Pancreas (tissue), 10 donors: ENCODE results near the gene ADAMTS2. TPM values are rescaled to one million over a fixed set of nuclear protein-coding genes. Genes with fewer than 3 reads are reported as not detected.

Experiments
- ATAC-seq, 4 donors: fragments of 200-7000 bp; cut with Tn5 transposase; one replicate each; pipeline versions ENCODE4 v1.8.0 to v1.9.1; 2020; ENCODE audit warnings: mild to moderate bottlenecking in 4 of 4, moderate library complexity in 4 of 4
- DNase-seq, 6 donors: peaks; one replicate each; pipeline ENCODE4 v3.0.0-alpha.2; 2020
- FAIRE-seq: peaks from 2 replicates; lab custom pipeline; 2012; peaks lifted over from hg19 to GRCh38; lab: Jason Lieb, UNC
- H3K27ac ChIP-seq, 4 donors: fragments of 200-600 bp; sonication (generic); 1 replicate in 3 of 4; 2 replicates in 1 of 4; pipeline versions ENCODE4 v1.5.0 to v1.8.0; 2020
- H3K27me3 ChIP-seq, 4 donors: fragments of 200-600 bp; one replicate each; pipeline ENCODE4 v1.8.0; 2021
- H3K36me3 ChIP-seq, 3 donors: fragments of 200-600 bp; sonication (generic) in 1 of 3; one replicate each; pipeline versions ENCODE4 v1.5.0 to v1.8.0; 2020 to 2021
- H3K4me1 ChIP-seq, 3 donors: fragments of 200-600 bp; one replicate each; pipeline ENCODE4 v1.8.0; 2021
- H3K4me3 ChIP-seq, 4 donors: fragments of 200-600 bp; sonication (generic) in 2 of 4; one replicate each; pipeline versions ENCODE4 v1.5.0 to v1.8.0; 2020 to 2021
- H3K9me3 ChIP-seq, 4 donors: fragments of 200-600 bp; one replicate each; pipeline ENCODE4 v1.8.0; 2021
- WGBS, 2 donors: extraction: QIAGEN DNeasy Blood & Tissue Kit; methylation state at CpG; one replicate each; pipeline ENCODE4 v1.1.7; 2013; 5-methylcytosine and 5-hydroxymethylcytosine counted together
- intact Hi-C, 3 donors: fragments of 100-400 bp; cut with DNase I; formaldehyde crosslinking; loops; one replicate each; pipeline versions ENCODE4 v1.11.1 to v1.14.2; 2022
- polyA plus RNA-seq, 2 donors: library from polyadenylated mRNA; stranded (reverse); fragments of 200-250 nt; gene quantifications; one replicate each; pipeline ENCODE4 v1.2.3, GENCODE V29; 2013
- total RNA-seq, 6 donors: library from RNA; stranded (reverse); fragmentation: NEBNext Ultra II Directional in 4 of 6; extraction: Animal tissue kit (Norgen Biotek cat#: 25700) in 4 of 6; gene quantifications; one replicate each; pipeline versions ENCODE4 v1.2.1 to v1.2.4, GENCODE V29; 2021 to 2023
- TF ChIP-seq, protein P1 (sequence below), 4 donors: fragments of 200-600 bp; sonication (generic) in 3 of 4; IDR thresholded peaks; one replicate each; pipeline versions ENCODE4 v1.5.0 to v1.8.0; 2021; ENCODE audit warnings: antibody characterized with exemption in 4 of 4
- donor health status: healthy with polysubstance abuse.
- donor health status: DM: no; HTN: no; CAD: no; lungs with moderate emphysema.
- donor health status: DM: no; HTN: no; CAD: no.
- donor health status: control.
- donor health status: control.
- donor health status: Bipolar disorder and iron deficiency.
- donor health status: DM: yes; HTN: yes; CAD: no.
- donor health status: DM: no; HTN: no; CAD: no.
- donor health status: DM: no; HTN: no; CAD: no.
- donor health status: DM: yes; HTN: yes; CAD: no.

ADAMTS2 gene
- total and polyA plus RNA-seq, 8 donors: 1.3 to 18.5 (median 5.8) TPM

DNA sequence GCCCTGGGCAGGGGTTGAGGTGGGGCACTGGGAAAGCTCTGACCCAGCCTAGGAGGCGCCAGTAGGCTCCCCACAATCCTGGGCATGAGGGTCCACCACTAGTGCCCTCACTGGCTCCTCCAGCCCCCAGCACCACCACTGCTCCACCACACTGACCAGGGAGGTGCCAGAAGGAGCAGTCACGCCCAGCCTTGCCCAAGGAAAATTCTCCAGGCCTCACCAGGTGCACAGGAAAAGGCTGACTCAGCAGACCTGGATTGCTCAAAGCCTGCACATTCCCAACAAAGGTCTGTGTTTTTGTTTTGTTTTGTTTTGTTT lies 222.2 kb downstream of the ADAMTS2 start:
- no peaks in the 10 kb centered on the region for H3K9me3 ChIP-seq
- DNase-seq: peak in 1 of 6 donors; percentile 35
- TF ChIP-seq, protein P1, sequence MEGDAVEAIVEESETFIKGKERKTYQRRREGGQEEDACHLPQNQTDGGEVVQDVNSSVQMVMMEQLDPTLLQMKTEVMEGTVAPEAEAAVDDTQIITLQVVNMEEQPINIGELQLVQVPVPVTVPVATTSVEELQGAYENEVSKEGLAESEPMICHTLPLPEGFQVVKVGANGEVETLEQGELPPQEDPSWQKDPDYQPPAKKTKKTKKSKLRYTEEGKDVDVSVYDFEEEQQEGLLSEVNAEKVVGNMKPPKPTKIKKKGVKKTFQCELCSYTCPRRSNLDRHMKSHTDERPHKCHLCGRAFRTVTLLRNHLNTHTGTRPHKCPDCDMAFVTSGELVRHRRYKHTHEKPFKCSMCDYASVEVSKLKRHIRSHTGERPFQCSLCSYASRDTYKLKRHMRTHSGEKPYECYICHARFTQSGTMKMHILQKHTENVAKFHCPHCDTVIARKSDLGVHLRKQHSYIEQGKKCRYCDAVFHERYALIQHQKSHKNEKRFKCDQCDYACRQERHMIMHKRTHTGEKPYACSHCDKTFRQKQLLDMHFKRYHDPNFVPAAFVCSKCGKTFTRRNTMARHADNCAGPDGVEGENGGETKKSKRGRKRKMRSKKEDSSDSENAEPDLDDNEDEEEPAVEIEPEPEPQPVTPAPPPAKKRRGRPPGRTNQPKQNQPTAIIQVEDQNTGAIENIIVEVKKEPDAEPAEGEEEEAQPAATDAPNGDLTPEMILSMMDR (IDR thresholded peaks at IDR 0.05): no peak

DNA sequence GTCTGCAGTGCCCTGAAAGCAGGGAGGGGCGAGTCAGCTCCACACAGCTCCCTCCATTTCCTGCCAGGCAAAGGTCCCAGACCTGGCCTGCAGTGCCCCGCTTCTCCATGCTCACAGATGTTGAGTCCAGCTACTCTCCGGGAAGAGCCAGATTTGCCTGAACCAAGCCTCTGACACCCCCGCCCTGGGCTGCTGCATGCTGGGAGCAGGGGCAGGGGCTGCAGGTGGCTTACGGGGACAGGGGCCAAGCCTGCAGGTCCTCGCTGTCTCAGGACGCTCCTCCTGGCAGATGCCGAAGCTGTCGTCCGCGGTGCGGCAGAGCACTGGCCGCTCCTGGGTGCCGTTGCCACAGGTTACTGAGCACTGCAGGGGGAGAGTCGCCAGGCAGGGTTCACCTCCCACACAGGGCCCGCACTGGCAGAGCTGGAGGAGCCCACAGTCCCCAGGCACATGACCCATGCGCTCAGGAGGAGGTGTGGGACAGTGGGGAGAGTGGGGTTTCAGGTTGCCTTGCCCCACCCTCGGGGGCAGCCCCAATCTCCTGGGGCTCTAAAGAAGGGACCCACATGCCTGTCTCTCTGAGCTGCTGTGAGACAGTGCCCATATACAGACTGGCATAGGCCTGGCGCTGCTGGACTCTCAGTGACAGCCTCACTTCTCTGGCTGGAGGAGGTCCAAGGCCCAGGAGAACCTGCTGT lies 222.7 kb downstream of the ADAMTS2 start:
- FAIRE-seq: no peak

More for the DNA sequence above, 222.2 kb downstream of the ADAMTS2 start:
- no peak for FAIRE-seq
- no peak overlapping the region for H3K4me3 ChIP-seq
- no peaks in the 10 kb centered on the region for H3K4me1 ChIP-seq
- no peaks in the 10 kb centered on the region for H3K27me3 ChIP-seq
- ATAC-seq: no peak
- H3K27ac ChIP-seq: no peak overlapping the region
- 67 to 81% methylated on average over 2 of the region's 2 CpGs for WGBS, 2 donors
- intact Hi-C loops: no loop called here
- no peaks in the 10 kb centered on the region for H3K36me3 ChIP-seq

DNA sequence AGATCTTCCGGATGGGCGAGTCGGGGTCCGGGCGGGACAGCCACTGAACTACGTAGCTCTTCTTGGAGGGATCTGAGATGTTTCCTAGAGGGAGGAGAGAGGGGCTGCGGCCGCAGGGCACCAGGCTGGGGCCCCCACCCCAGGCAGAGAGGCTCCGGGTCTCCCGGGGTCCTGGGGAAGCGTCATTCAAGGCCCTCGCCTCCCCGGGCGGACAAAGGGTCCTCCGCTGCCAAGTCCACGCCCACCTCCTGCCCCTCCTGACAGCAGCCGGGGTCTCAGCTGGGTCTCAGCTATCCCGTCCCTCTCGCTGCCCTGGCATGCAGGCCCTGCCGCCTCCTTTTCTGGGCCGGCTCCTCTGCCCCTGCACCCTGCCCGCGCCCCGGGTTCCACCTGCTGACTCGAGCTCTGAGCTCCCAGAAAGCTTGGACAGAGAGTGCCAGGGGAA lies 223.6 kb downstream of the ADAMTS2 start:
- WGBS, 2 donors: 85 to 86% methylated on average over 20 to 25 of the region's 25 CpGs
- no peaks in the 10 kb centered on the region for H3K9me3 ChIP-seq
- TF ChIP-seq, protein P1 (IDR thresholded peaks at IDR 0.05): no peak
- FAIRE-seq (no peak), DNase-seq (peak in 2 of 6 donors; percentile 46 to 49), ATAC-seq (no peak)
- H3K36me3 ChIP-seq: no peaks in the 10 kb centered on the region
- no peak overlapping the region for H3K27ac ChIP-seq
- no peaks in the 10 kb centered on the region for H3K27me3 ChIP-seq
- intact Hi-C loops: no loop called here
- H3K4me1 ChIP-seq: no peaks in the 10 kb centered on the region
- H3K4me3 ChIP-seq: no peak overlapping the region

More for the DNA sequence above, 222.7 kb downstream of the ADAMTS2 start:
- Histone ChIP-seq H3K9me3 (no peaks in the 10 kb centered on the region), H3K27ac (no peak overlapping the region), H3K27me3 (no peaks in the 10 kb centered on the region), H3K4me3 (no peak overlapping the region), H3K4me1 (no peaks in the 10 kb centered on the region), H3K36me3 (no peaks in the 10 kb centered on the region)
- ATAC-seq (no peak), DNase-seq (peak in 2 of 6 donors; percentile 37 to 60)
- TF ChIP-seq, protein P1 (IDR thresholded peaks at IDR 0.05): no peak
- intact Hi-C loops: no loop called here
- WGBS, 2 donors: 79 to 81% methylated on average over 19 of the region's 19 CpGs

DNA sequence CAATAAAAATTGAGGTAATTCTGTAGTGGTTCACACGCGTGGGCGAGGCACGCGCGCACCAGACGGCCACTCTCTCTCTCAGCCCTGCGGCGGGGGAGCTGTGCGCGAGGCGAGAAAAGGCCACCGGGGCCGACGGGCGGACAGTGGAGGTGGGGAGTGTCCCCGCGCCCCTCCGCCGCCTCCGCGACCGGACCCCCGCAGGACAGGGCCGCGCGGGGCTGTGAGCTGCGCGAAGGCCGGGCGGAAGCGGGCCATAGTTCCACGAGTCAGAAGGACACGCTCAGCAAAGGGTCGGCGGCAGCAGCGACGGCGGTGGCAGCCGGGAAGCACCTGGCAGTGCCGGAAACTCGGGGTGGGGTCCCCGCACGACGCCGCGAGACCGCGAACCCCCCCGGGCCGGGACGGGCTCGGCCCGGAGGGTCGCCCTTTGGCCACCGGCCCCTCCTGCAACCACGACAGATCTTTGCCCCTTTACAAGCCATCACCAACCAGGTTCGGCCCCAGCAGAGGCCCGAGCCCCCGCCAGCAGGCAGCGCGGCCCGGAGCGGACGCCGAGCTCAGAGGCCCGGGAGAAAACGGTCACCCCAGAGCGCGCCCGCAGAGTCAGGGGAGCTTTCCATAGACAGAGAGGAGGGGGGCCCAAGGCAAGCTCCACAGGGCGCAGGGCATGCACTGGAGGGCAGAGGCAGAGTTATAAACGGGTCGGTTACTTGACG lies 224.2 kb downstream of the ADAMTS2 start:
- Histone ChIP-seq H3K36me3 (no peaks in the 10 kb centered on the region), H3K27me3 (no peaks in the 10 kb centered on the region), H3K9me3 (no peaks in the 10 kb centered on the region), H3K27ac (no peak overlapping the region), H3K4me3 (no peak overlapping the region), H3K4me1 (no peaks in the 10 kb centered on the region)
- peak in 2 of 6 donors; percentile 37 to 42 for DNase-seq
- no peak for ATAC-seq
- 64 to 71% methylated on average over 73 to 75 of the region's 75 CpGs for WGBS, 2 donors
- intact Hi-C loops: no loop called here
- no peak for FAIRE-seq
- TF ChIP-seq, protein P1 (IDR thresholded peaks at IDR 0.05): no peak
